Stromal cell of bone marrow (primary cell): Measurements from ENCODE around the gene LRRC10B.

Experiments
- DNase-seq: peaks from one replicate; pipeline ENCODE4 v3.0.0-alpha.2; 2012; ENCODE audit warnings: low read depth

LRRC10B gene

GRCh38 chr11:61509043-61510029, 787 bp downstream of the LRRC10B start:
- peak; percentile 36 for DNase-seq

DNA sequence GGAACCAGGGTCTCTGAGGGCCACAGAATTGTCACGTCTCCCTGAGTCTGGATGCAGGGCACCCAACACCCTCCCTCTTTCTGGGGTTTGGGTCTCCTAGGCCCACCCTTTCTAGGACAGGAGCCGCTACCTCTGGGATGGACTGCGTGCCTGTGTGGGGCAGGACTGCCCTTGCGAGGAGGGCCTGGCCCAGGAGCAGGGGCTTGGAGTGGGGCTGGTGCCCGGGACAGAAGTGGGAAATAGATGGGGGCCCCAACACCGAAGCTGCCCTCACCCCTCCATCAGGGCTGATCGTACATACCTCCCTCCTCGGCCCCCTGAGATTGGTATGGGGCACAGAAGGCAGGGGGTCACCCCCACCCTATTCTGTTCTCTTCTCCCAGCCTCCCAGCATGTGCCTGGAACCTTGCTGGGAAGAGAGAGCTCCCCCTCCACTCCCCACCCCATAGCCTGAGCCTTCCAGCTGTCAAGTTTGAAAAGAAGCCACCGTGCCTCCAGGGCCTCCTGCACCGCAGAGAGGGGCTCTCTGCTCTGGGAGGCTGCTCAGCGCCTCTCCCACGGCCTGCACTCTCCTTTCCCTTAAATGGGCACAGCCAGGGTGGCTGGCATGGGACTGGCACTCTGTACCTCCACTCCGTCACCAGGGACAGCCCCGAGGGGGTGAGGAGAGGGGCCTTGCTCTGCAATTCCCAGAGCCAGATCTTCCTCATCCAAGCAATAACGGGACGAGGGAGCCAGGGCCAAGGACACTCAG, 1.8 kb downstream of the LRRC10B start:
- no peak for DNase-seq

DNA sequence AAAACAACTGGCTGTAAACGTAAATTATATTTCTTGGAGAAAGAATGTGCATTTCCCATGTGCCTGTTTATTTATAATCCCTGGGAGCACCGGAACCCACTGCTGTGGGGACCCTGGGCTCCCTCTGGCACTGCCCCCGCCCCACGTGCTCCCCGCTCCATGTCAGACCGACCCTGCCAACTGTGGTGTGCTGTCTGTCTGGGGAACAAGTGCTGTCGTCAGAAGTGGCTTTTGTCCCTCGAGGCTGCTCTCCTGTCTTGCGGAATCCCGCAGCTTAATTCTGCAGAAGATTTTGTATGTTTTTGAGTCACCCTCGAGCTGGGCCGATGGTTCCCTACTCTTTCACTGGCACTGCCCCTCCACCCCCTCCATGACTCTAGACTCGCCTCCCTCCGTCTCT, 2.4 kb downstream of the LRRC10B start:
- DNase-seq: no peak

GRCh38 chr11:61511383-61511782, 2.8 kb downstream of the LRRC10B start:
- DNase-seq: no peak

DNA sequence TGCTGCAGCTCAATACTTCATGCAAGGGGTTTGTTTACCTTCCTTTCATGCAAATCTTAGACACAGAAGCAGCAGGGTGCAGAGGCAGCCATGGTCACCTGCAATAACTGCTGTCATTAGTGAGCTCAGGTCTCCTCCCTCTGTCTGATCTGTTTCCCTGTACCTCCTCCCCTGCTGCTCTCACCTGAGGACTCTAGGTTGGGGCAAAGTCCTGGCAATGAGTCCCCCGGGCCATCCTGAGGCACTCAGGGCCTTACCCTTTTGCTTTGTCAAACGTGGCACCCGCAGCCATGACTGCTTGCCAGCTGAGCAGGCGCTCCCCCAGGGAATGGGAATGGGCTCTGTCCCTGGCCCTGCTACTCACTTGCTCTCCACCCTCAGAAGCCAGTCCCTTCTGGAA, 3.9 kb downstream of the LRRC10B start:
- no peak for DNase-seq

DNA sequence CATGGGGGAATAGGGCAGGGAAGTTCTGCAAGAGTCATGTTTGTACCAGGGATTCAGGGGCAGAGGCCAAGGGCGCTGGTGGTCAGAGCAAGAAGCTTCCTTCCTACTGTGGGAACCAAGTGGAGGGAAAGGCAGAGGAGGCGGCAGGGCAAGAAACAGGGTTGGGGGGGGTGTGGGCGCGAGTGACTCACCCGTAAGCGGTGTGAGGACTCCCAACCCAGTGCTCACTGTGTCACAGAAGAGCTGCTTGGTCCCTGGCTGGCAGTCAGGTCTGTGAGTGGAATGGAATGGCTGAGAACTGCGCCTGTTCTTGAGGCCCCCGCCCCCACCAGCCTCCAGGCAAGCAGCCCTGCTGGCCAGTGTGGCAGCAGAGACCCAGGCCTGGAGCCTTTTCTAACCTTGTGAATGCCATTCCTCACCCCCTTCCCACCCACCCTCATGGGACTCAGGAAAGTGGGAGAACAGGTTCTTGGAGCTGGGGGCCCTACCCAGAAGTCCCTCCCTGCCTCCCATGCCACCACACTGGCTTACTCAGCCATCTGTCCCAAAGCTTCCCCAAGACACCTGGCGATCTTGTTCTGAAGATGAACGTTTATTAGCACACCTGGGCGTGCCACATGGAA, 4.7 kb downstream of the LRRC10B start:
- DNase-seq: no peak

DNA sequence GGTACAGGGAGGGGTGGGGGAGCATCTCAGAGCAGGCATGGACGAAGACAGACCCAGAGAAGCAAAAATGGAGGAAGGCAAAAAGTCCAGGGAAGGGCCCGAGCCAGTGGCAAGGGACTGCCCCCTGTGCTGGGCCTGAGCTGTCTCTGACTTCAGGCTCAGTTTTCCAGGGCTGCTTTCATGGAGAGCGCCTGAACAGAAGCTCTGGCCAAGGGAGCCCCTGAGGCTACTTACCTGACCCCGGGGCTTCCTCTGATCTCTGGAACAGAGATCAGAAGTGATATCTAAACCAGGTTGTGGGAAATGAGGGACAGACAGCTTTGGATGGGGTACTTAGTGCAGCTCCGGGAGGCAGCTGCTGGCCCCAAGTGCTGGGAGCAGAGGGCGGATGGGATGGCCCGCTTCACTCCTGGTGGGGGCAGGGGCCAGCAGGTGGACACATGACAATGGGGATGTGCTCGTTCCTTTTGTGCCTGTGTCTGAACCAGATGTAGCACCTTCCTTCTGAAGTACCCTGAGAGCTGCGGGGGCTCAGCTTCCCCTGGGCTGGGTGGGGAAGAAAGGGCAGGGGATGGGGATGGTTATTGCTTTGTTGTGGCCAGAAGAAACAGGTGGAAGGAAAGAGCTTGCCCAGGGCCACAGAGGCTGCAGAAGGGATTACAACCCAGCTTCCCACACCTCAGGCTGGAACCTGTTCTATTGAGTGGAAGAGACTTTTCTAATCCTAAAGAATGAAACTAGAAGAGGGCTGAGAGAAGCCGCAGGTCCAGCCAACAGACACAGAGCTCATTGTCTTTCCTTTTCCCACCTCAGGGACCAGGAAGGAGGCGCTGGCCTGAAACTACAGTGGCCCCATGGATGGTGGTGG, 5.7 kb downstream of the LRRC10B start:
- DNase-seq: no peak

DNA sequence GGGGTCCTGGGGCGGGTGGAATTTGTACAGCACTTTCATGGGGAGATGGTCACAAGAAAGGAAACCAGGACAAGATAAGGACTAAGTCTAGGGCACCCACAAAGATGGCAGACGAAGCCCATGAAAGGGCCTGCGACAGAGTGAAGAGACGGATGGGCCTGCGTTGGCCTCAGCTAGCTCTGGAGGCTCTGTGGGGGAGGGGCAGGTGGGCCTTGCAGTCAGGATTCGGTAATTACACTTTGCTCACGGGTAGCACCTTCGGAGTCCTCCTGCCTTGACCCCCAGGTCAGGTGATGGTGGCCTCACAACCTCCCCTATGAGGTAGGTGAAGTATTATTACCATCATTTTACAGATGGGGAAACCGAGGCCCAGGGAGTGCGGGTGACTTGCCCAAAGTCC, 7.1 kb downstream of the LRRC10B start:
- DNase-seq: no peak

DNA sequence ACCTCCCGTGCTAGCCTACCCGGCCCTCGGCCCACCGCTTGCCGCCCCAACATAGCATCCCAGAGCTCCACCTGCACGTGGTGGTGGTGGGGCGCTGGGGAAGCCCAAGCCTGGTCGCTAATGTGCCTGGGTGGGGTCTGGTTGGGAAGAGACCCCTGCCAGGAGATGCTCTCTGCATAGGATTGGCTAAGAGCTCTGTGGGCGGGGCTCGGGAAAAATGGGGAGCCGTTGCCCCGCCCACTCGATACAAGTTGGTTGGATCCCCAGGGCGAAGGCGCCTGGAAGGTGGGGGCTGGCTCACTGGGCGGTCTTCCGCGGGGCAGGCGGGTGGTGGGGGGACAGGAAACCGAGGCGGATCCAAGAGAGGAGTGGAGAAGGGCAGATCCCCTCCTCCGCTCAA, 7.6 kb downstream of the LRRC10B start:
- no peak for DNase-seq

DNA sequence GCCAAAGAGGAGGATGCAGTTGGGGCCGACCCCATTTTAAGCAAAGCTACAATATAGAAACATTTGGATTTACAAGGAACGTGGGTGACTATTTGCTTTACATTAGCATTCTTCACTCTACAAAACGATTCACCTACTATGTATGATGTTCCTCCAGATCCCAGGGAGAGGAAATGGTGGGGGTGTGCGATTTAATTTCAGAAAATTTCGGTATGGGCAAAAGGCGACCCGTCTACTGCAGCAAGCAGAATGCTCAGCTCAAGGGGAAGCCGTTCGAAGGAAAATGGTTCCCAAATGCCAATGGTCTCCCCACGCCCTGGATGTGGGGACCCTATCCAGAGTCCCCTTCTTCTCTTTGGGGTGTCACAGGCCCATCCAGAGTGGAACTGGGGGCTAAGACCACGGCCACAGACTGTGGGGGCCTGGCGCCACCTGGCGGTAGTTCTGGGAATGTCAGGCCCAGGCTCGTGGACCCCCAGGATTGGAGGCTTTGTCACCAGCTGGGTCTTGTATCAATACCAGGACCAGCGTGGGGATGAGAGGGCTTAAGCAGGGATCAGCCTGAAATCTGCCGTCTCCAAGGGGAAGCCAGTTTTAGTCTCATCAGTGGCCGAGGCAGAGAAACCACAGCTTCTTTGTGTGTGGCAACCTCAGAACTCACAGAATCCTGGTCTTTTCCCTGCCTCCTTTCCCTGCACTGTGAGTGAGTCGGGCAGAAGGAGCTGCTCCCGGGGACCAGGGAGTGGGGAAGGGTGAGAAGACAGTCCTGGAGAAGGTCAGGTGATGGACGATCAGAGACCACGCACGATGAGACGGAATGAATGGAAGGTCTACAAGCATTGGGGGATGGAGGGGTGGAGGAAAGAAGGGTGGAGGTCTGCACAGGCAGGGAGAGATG, 8.4 kb downstream of the LRRC10B start:
- DNase-seq: no peak

DNA sequence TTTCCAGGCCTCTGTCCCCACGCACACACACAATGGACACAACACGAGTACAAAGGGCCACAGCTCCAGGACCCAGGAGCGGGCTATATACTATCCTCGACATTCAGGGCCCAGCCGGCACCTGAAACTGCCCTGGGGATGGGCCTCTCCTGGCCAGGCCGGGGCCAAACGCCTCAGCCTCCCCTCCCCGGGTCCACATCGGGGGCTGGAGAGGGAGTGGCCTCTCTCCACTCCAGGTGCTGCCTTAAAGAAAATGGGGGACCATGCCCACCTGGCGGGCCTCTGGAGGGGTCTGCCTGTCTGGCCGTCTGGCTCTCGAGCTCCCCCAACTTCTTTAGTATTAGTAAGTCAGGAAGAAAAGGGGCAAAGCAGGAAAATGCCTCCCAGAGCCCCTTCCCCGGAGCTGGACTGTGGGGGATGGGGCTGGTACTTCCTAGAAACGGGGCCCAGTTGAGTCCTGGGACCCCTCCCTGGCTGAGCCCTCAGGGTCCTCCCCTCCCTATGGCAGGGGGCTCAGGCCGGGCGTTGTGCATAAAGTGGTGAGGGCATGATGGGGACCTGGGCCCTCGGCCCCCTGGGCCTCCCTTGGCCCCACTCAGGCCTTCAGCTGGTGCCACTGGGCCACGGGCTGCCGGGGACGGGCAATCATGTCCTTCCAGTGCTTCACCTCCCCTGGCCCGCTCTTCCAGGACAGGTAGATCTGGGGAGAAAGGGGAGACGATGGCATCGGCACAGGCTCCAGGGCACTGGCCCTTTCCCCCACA, 9.7 kb downstream of the LRRC10B start:
- DNase-seq: no peak

GRCh38 chr11:61522881-61523280, 14.3 kb downstream of the LRRC10B start:
- no peak for DNase-seq

DNA sequence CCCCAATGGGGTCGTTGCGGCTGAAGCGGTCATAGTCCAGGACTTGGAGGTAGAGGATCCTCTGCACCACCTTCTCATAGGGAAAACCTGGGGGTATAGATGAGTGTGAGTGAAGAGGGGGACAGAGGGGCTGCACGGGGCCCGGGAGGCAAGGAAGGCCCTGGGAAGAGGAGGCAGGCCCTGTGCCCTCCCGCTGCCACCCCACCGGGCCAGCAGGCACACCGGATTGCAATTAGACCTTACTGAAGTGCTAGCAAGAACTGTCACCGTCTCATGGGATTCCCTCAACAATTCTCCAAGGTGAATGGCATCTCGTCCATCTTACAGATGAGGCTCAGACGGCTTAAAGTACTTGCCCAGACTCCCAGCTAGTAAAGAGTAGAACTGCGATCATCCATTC, 15.9 kb downstream of the LRRC10B start:
- DNase-seq: no peak

GRCh38 chr11:61524963-61525587, 16.5 kb downstream of the LRRC10B start:
- DNase-seq: no peak

DNA sequence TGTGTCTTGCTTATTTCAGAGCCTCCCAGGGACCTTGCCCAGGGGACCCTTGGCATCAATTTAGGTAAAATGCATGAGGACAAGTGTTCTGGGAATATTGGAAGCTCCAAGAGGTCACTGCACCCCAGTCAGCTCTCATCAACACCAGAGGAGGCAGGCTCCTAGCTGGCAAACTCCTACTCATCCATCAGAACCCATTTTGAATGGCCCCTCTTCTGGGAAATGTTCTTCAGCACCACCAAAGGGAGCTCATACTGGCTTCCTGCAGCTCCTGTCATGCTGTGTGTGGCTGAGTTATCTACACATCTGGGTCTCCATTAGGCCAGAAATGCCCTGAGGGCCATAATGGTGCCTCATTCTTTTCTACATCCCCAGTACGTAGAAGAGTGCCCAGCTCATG, 17.7 kb downstream of the LRRC10B start:
- no peak for DNase-seq

DNA sequence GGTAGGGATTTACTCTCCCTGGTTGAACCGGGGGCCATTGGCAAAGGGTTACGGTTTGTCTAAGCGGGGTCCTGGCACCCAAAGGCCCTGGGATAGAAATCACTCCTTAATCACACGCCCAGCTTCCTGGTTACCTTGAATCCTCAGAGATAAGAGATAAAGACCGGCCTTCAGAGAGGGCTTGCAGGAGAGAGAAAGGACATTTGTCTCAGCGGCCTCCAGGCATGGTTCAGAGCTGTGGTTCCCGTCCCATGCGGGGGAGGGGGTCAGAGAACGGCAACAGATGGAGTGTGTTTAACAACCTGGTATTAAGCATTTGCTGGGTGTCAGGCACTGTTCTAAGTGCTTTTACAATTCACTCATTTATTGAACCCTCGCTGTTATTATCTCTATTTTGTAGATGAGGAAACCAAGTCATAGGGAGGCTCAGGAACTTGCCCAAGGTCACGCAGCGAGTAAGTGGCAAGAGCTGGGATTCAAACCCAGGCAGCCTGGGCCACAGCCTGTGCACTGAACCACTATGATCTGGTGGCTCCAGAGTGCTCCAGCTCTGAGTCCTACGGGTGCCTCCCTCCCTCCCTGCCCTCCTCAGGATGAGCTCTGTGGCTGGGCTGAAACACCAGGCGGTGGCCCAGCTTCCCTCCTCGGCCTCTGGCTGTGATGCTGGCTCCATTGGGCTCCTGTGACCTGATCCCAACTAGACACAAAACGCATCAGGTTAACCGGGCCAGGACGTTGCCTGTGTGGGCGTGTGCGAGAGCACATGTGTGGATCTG, 18.6 kb downstream of the LRRC10B start:
- no peak for DNase-seq

DNA sequence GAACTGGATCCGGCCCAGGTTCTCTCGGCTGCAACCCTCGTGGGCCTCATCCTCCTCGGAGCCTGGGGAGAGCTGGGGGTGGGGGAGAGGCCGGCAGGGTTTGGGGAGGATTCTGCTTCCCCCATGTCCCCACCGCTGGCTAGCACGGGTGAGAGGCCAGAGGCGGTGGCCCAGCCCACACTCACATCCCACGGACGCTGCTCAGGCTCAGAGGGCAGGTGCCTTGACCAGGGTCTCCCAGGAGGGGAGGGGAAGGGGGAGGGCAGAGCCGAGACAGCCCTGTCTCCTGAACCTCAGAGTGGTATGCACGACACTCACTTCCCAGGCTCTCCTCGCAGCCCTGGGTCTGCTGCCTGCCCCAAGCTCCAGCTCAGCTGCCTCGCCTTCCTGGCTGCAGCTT, 19.6 kb downstream of the LRRC10B start:
- no peak for DNase-seq

- DNase-seq: no peak
Measured at GRCh38 chr11:61529537-61530225, 21.1 kb downstream of the LRRC10B start.
